ENCODE data around the gene TPX2. TPM values are rescaled to one million over a fixed set of nuclear protein-coding genes. Genes with fewer than 3 reads are reported as not detected.

Gene TPX2
- total RNA-seq, 2 donors from 2014 or later, result 0.20 to 2.9 TPM

GRCh38 chr20:31790401-31790800, 51.3 kb downstream of the TPX2 start:
- no peak for DNase-seq (ENCODE audit: low spot score)
- H3K36me3 ChIP-seq, result no peaks in the 10 kb centered on the region
- no peaks in the 10 kb centered on the region for H3K27me3 ChIP-seq
- TF ChIP-seq CTCF (IDR thresholded peaks at IDR 0.05), result no peak
- no peaks in the 10 kb centered on the region for H3K9me3 ChIP-seq
- no peak overlapping the region for H3K27ac ChIP-seq
- no peak overlapping the region for H3K4me3 ChIP-seq
- H3K4me1 ChIP-seq, result no peaks in the 10 kb centered on the region

GRCh38 chr20:31797364-31797763, 58.3 kb downstream of the TPX2 start:
- TF ChIP-seq CTCF (IDR thresholded peaks at IDR 0.05), result no peak
- Histone ChIP-seq H3K36me3 (no peaks in the 10 kb centered on the region), H3K27me3 (no peaks in the 10 kb centered on the region), H3K27ac (no peak overlapping the region), H3K4me3 (no peak overlapping the region), H3K9me3 (no peaks in the 10 kb centered on the region), H3K4me1 (no peaks in the 10 kb centered on the region)
- DNase-seq (ENCODE audit: low spot score), result no peak

- no peak for DNase-seq (ENCODE audit: low spot score)
- Histone ChIP-seq H3K4me3 (no peak overlapping the region), H3K9me3 (no peaks in the 10 kb centered on the region), H3K4me1 (no peaks in the 10 kb centered on the region), H3K36me3 (no peaks in the 10 kb centered on the region), H3K27me3 (no peaks in the 10 kb centered on the region), H3K27ac (no peak overlapping the region)
- TF ChIP-seq CTCF (IDR thresholded peaks at IDR 0.05), result no peak
Observed at GRCh38 chr20:31801508-31801907, 62.4 kb downstream of the TPX2 start.

GRCh38 chr20:31803552-31804291, 64.6 kb downstream of the TPX2 start:
- no peaks in the 10 kb centered on the region for H3K27me3 ChIP-seq
- no peaks in the 10 kb centered on the region for H3K36me3 ChIP-seq
- H3K4me3 ChIP-seq, result no peak overlapping the region
- H3K27ac ChIP-seq, result no peak overlapping the region
- H3K9me3 ChIP-seq, result no peaks in the 10 kb centered on the region
- no peak for TF ChIP-seq CTCF (IDR thresholded peaks at IDR 0.05)
- H3K4me1 ChIP-seq, result no peaks in the 10 kb centered on the region
- DNase-seq (ENCODE audit: low spot score), result no peak

- H3K36me3 ChIP-seq, result no peaks in the 10 kb centered on the region
- H3K27ac ChIP-seq, result no peak overlapping the region
- no peak overlapping the region for H3K4me3 ChIP-seq
- TF ChIP-seq CTCF (IDR thresholded peaks at IDR 0.05), result no peak
- no peak for DNase-seq (ENCODE audit: low spot score)
- H3K9me3 ChIP-seq, result no peaks in the 10 kb centered on the region
- H3K4me1 ChIP-seq, result peaks cover 0 to 19% of the 10 kb centered on the region in 2 donors
- H3K27me3 ChIP-seq, result no peaks in the 10 kb centered on the region
Observed at GRCh38 chr20:31806564-31807355, 67.7 kb downstream of the TPX2 start.

All from right atrium auricular region (tissue), 2 donors.